NK-92 (cell line): Measurements from ENCODE around the gene OST4.

Experiments used
- DNase-seq: peaks from one replicate; lab custom pipeline; 2025; ENCODE audit not compliant: unreplicated experiment; lab: John Stamatoyannopoulos, UW

The OST4 gene

GRCh38 chr2:27027211-27027651 is 44.2 kb downstream of the OST4 start:
- DNase-seq, result no peak

- DNase-seq, result no peak
Measured at GRCh38 chr2:27025861-27026851, 45.3 kb downstream of the OST4 start.

- no peak for DNase-seq
Measured at GRCh38 chr2:27025281-27025800, 46.1 kb downstream of the OST4 start.

- DNase-seq, result no peak
Measured at GRCh38 chr2:27024812-27025211, 46.6 kb downstream of the OST4 start.

- no peak for DNase-seq
Measured at GRCh38 chr2:27024188-27024587, 47.3 kb downstream of the OST4 start.

- no peak for DNase-seq
Measured at GRCh38 chr2:27023740-27024139, 47.7 kb downstream of the OST4 start.

GRCh38 chr2:27021253-27022049 is 50.0 kb downstream of the OST4 start:
- DNase-seq, result no peak
